ENCODE results near the gene MYDGF. TPM values are rescaled to one million over a fixed set of nuclear protein-coding genes. Genes with fewer than 3 reads are reported as not detected.

MYDGF gene
- total and polyA plus RNA-seq, 2 of the 13 experiments (the other 11 are each of a cell fraction or from before 2014, with no cell fraction given): 116 to 198 TPM

- TF ChIP-seq ZNF614 (CRISPR knock-in tag; IDR thresholded peaks at IDR 0.05; ENCODE audit: borderline replicate concordance) (no peak), PITX1 (CRISPR knock-in tag; IDR thresholded peaks at IDR 0.05) (no peak), ZFX (CRISPR knock-in tag; IDR thresholded peaks at IDR 0.05; ENCODE audit: low read depth) (no peak), ZBTB39 (CRISPR knock-in tag; IDR thresholded peaks at IDR 0.05) (no peak), EHMT2 (IDR thresholded peaks at IDR 0.05; ENCODE audit: borderline replicate concordance, low read depth, low read length) (no peak), PCBP2 (optimal IDR thresholded peaks at IDR 0.05; ENCODE audit: low read depth, low read length, poor library complexity, severe bottlenecking) (no peak)
- no peak for ATAC-seq
- 14% methylated on average over 6 of the region's 6 CpGs for WGBS (ENCODE audit: low lambda C conversion rate)
Measured at GRCh38 chr19:4618019-4618418, 52.1 kb downstream of the MYDGF start.

GRCh38 chr19:4613254-4613751 lies 56.8 kb downstream of the MYDGF start:
- TF ChIP-seq MAFK (conservative IDR thresholded peaks at IDR 0.05 in 1 of 2, IDR thresholded peaks at IDR 0.05 in 1 of 2; ENCODE audit: low read length in 2 of 2): peak; percentile 91 to 95
- no peak for TF ChIP-seq GTF2F1 (IDR thresholded peaks at IDR 0.05; ENCODE audit: low read length)
- TF ChIP-seq MAFF (IDR thresholded peaks at IDR 0.05; ENCODE audit: low read depth, low read length): peak; percentile 94
- WGBS (ENCODE audit: low lambda C conversion rate): 58% methylated on average over 8 of the region's 8 CpGs
- H3K36me3 ChIP-seq (replicated peaks in 1 of 2; ENCODE audit: control insufficient read depth in 1 of 2, insufficient read depth in 2 of 2, low read length in 2 of 2): no peaks in the 10 kb centered on the region
- peaks cover 41% of the 10 kb centered on the region for H3K4me1 ChIP-seq (ENCODE audit: insufficient read depth, low read length)
- DNase-seq (ENCODE audit: low spot score) (no peak), ATAC-seq (no peak), FAIRE-seq (no peak)
- no peaks in the 10 kb centered on the region for H4K20me1 ChIP-seq (ENCODE audit: insufficient read depth, low read length)
- no peaks in the 10 kb centered on the region for H3K79me2 ChIP-seq (ENCODE audit: insufficient read depth, low read length)
- no peak overlapping the region for H3K27ac ChIP-seq (ENCODE audit: extremely low read length, insufficient read depth, low read length)
- CTCF ChIA-PET (ENCODE audit: low intra/inter-chr PET ratio, low total read pairs): no interaction called here
- no peak overlapping the region for H3K4me2 ChIP-seq (ENCODE audit: low read depth, low read length)
- POLR2A ChIA-PET: no interaction called here
- H3K4me3 ChIP-seq (replicated peaks in 1 of 3; ENCODE audit: insufficient read depth in 1 of 3, low read depth in 2 of 3, low read length in 3 of 3): no peak overlapping the region
- intact Hi-C loops (cut with micrococcal nuclease; ENCODE audit: unreplicated experiment): no loop called here
- H3K9me3 ChIP-seq (ENCODE audit: low read length): no peaks in the 10 kb centered on the region
- peaks cover 0 to 22% of the 10 kb centered on the region in 2 experiments; a peak in 3 of 5 replicates for H3K27me3 ChIP-seq (ENCODE audit: control insufficient read depth in 1 of 2, insufficient read depth in 2 of 2, low read length in 2 of 2)
- BruUV-seq (replicated peaks): no TSS peak
- in situ Hi-C loops (cut with HindIII; ENCODE audit: extremely low pct_ligation_motif_present, low pct_unique_long_range_greater_than_20kb): no loop called here
- H2AFZ ChIP-seq (ENCODE audit: low read length): no peak overlapping the region
- no peak overlapping the region for H3K9ac ChIP-seq (ENCODE audit: insufficient read depth, low read depth, low read length)

More at GRCh38 chr19:4618019-4618418, 52.1 kb downstream of the MYDGF start:
- no peak overlapping the region for H2AFZ ChIP-seq (ENCODE audit: low read length)
- no peaks in the 10 kb centered on the region for H3K9me3 ChIP-seq (ENCODE audit: low read length)
- DNase-seq (ENCODE audit: low spot score): no peak
- H3K27me3 ChIP-seq (ENCODE audit: control insufficient read depth in 1 of 2, insufficient read depth in 2 of 2, low read length in 2 of 2): peaks cover 0 to 12% of the 10 kb centered on the region in 2 experiments; a peak in 1 of 5 replicates
- H3K79me2 ChIP-seq (ENCODE audit: insufficient read depth, low read length): no peaks in the 10 kb centered on the region
- H3K4me3 ChIP-seq (replicated peaks in 1 of 3; ENCODE audit: insufficient read depth in 1 of 3, low read depth in 2 of 3, low read length in 3 of 3): no peak overlapping the region
- no peak overlapping the region for H3K27ac ChIP-seq (ENCODE audit: extremely low read length, insufficient read depth, low read length)
- intact Hi-C loops (cut with micrococcal nuclease; ENCODE audit: unreplicated experiment): no loop called here
- H3K4me2 ChIP-seq (ENCODE audit: low read depth, low read length): no peak overlapping the region
- ChIA-PET CTCF (ENCODE audit: low intra/inter-chr PET ratio, low total read pairs) (no interaction called here), POLR2A (no interaction called here)
- H3K36me3 ChIP-seq (replicated peaks in 1 of 2; ENCODE audit: control insufficient read depth in 1 of 2, insufficient read depth in 2 of 2, low read length in 2 of 2): no peaks in the 10 kb centered on the region
- in situ Hi-C loops (cut with HindIII; ENCODE audit: extremely low pct_ligation_motif_present, low pct_unique_long_range_greater_than_20kb): no loop called here
- peaks cover 49% of the 10 kb centered on the region for H3K4me1 ChIP-seq (ENCODE audit: insufficient read depth, low read length)
- H4K20me1 ChIP-seq (ENCODE audit: insufficient read depth, low read length): no peaks in the 10 kb centered on the region
- no peak for FAIRE-seq
- no peak overlapping the region for H3K9ac ChIP-seq (ENCODE audit: insufficient read depth, low read depth, low read length)
- BruUV-seq (replicated peaks): no TSS peak

Measured in HepG2 (cell line).